Mesenteric fat pad (tissue), 1 donor: ENCODE data around the gene INPP5D. TPM values are rescaled to one million over a fixed set of nuclear protein-coding genes. Genes with fewer than 3 reads are reported as not detected.

ENCODE experiments used
- DNase-seq: peaks from one replicate; pipeline ENCODE4 v3.0.0-alpha.2; 2020; ENCODE audit warnings: low spot score
- total RNA-seq: library from RNA; stranded (reverse); fragmentation: NEBNext Ultra II Directional; extraction: Animal tissue kit (Norgen Biotek cat#: 25700); gene quantifications from one replicate; pipeline ENCODE4 v1.2.1, GENCODE V29; 2021
- donor health status: DM: yes; HTN: yes; CAD: no.

Gene INPP5D
- total RNA-seq, 1 donor from 2014 or later: 28.8 TPM

DNA sequence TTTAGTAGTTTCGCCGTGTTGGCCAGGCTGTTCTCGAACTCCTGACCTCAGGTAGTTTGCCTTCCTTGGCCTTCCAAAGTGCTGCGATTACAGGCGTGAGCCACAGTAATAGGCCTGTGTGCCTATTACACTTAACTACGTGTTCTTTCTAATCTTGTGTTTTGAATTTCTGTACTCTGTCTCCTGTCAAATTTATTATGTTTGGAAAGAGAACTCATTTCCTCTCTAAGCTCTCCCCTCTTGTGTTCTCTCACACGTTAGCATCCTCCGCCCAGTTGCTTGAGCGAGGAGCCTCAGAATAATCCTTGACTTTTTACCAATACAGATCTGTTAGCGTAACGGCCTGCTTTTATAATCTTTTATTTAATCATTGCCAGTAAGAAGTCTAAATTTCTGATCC lies 195.0 kb downstream of the INPP5D start:
- no peak for DNase-seq

DNA sequence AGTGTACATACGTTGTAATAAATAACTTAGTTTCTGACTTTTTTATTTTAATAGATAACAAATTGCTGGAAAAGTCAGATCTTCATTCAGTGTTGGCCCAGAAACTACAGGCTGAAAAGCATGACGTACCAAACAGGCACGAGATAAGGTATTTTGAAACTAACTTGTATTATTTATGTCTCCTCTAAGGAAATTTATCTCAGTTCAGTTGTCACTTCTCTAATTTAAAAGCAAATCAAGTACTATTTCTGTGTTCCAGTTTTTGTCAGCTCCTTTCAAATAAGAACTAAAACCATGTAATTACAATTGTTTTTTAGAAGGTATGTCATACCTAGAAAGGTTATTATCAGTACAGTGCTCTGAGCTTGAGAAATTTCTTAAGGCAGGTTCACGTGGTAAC lies 195.9 kb downstream of the INPP5D start:
- DNase-seq: no peak

Other genes with a start within 250 kb of the INPP5D start
- gene SNORC, start 190.1 kb upstream of the INPP5D start, total RNA-seq: 0.64 TPM
- gene NGEF, start 47.1 kb upstream of the INPP5D start, total RNA-seq: 0.35 TPM
- not detected for gene NEU2, start 27.7 kb upstream of the INPP5D start, total RNA-seq
- 20.5 TPM for gene ATG16L1, start 191.3 kb downstream of the INPP5D start, total RNA-seq
- gene SAG, start 247.5 kb downstream of the INPP5D start, total RNA-seq: not detected